H1 (cell line): ENCODE data around the gene SLC22A31. TPM values are rescaled to one million over a fixed set of nuclear protein-coding genes. Genes with fewer than 3 reads are reported as not detected.

Source experiments
- CTCF ChIA-PET: fragments of 300-600 bp; sonication (Branson Sonifier 250); formaldehyde crosslinking; loops from one replicate; lab custom pipeline; 2021; ENCODE audit not compliant: partially characterized antibody; lab: Charles Lee
- POLR2A ChIA-PET: fragments of 300-600 bp; sonication (Branson Sonifier 250); formaldehyde crosslinking; loops from one replicate; lab custom pipeline; 2021; ENCODE audit warnings: inconsistent platforms; ENCODE audit not compliant: partially characterized antibody; lab: Charles Lee
- DNase-seq, 2 experiments: peaks; one replicate each; pipeline versions ENCODE4 v3.0.0 to v3.0.0-alpha.2; 2010 to 2022; ENCODE audit warnings: low spot score in 2 of 2, low read depth in 1 of 2, mixed read lengths in 1 of 2
- FAIRE-seq: peaks from 2 replicates; lab custom pipeline; 2011; peaks lifted over from hg19 to GRCh38; lab: Jason Lieb, UNC
- H2AFZ ChIP-seq: 2 replicates; pipeline ENCODE4 v1.8.1; 2012; ENCODE audit warnings: low read length, inconsistent platforms
- H2AK5ac ChIP-seq: 2 replicates; pipeline ENCODE4 v1.6.1; 2013; ENCODE audit warnings: low read depth, low read length
- H2BK120ac ChIP-seq: replicated peaks from 2 replicates; pipeline ENCODE3; 2013; ENCODE audit warnings: low read depth, low read length, inconsistent platforms
- H2BK12ac ChIP-seq: 2 replicates; pipeline ENCODE4 v1.6.1; 2013; ENCODE audit warnings: low read depth, low read length
- H2BK15ac ChIP-seq: 2 replicates; pipeline ENCODE4 v1.6.1; 2013; ENCODE audit warnings: low read length
- H2BK20ac ChIP-seq: 2 replicates; pipeline ENCODE4 v1.6.1; 2013; ENCODE audit warnings: low read length
- H2BK5ac ChIP-seq: 2 replicates; pipeline ENCODE4 v1.6.1; 2013; ENCODE audit warnings: low read depth, low read length
- H3K14ac ChIP-seq: 2 replicates; pipeline ENCODE4 v1.6.1; 2013; ENCODE audit warnings: inconsistent platforms; ENCODE audit not compliant: insufficient read length
- H3K18ac ChIP-seq: 2 replicates; pipeline ENCODE4 v1.6.1; 2013; ENCODE audit warnings: low read length; ENCODE audit errors: extremely low read depth
- H3K23ac ChIP-seq: 2 replicates; pipeline ENCODE4 v1.6.1; 2013; ENCODE audit warnings: inconsistent platforms; ENCODE audit not compliant: insufficient read length
- H3K23me2 ChIP-seq: 2 replicates; pipeline ENCODE4 v1.6.1; 2013; ENCODE audit warnings: low read depth, low read length
- H3K27ac ChIP-seq: 2 replicates; pipeline ENCODE4 v1.6.1; 2011; ENCODE audit warnings: low read depth, low read length, inconsistent platforms
- H3K27me3 ChIP-seq, 4 experiments: replicated peaks in 1 of 4; 1 replicate in 1 of 4; 2 replicates in 3 of 4; pipeline versions ENCODE4 v1.6.1 to v1.8.1; 2011 to 2013; ENCODE audit warnings: low read length in 3 of 4, mild to moderate bottlenecking in 3 of 4, inconsistent platforms in 2 of 4, mixed read lengths in 2 of 4, moderate library complexity in 1 of 4; ENCODE audit not compliant: control insufficient read depth in 3 of 4, insufficient read depth in 3 of 4; ENCODE audit errors: extremely low read depth in 1 of 4
- H3K36me3 ChIP-seq, 4 experiments: 2 replicates each; pipeline versions ENCODE4 v1.6.1 to v1.8.1; 2011 to 2013; ENCODE audit warnings: mild to moderate bottlenecking in 4 of 4, low read length in 3 of 4, moderate library complexity in 2 of 4, control low read depth in 1 of 4, inconsistent platforms in 1 of 4; ENCODE audit not compliant: insufficient read depth in 4 of 4, control insufficient read depth in 2 of 4
- H3K4ac ChIP-seq: replicated peaks from 2 replicates; pipeline ENCODE3; 2013; ENCODE audit warnings: low read length, low read depth, mixed read lengths, inconsistent platforms; ENCODE audit not compliant: insufficient read length
- H3K4me1 ChIP-seq, 4 experiments: replicated peaks in 1 of 4; 1 replicate in 1 of 4; 2 replicates in 3 of 4; pipeline versions ENCODE4 v1.6.1 to v1.8.1; 2011 to 2013; ENCODE audit warnings: low read length in 3 of 4, inconsistent platforms in 2 of 4, mixed read lengths in 1 of 4; ENCODE audit not compliant: insufficient read depth in 4 of 4, control insufficient read depth in 3 of 4
- H3K4me2 ChIP-seq, 2 experiments: 2 replicates each; pipeline versions ENCODE4 v1.6.1 to v1.8.1; 2011 to 2013; ENCODE audit warnings: low read depth in 2 of 2, low read length in 2 of 2, control low read depth in 1 of 2, inconsistent platforms in 1 of 2, mild to moderate bottlenecking in 1 of 2; ENCODE audit not compliant: insufficient read depth in 1 of 2
- H3K4me3 ChIP-seq, 4 experiments: fragments of 200-600, 300-600 bp in 1 of 4; sonication (generic), shearing (Covaris generic), sonication (Bioruptor Twin) in 1 of 4; 2 replicates each; pipeline versions ENCODE4 v1.5.1 to v1.8.1; 2011 to 2016; ENCODE audit warnings: low read length in 4 of 4, low read depth in 3 of 4, control low read depth in 2 of 4, inconsistent platforms in 2 of 4, mild to moderate bottlenecking in 2 of 4, mixed read lengths in 1 of 4, moderate library complexity in 1 of 4; ENCODE audit not compliant: insufficient read depth in 2 of 4; ENCODE audit errors: extremely low read depth in 1 of 4
- H3K56ac ChIP-seq: replicated peaks from 2 replicates; pipeline ENCODE3; 2013; ENCODE audit warnings: low read depth, mild to moderate bottlenecking, mixed read lengths, low read length, inconsistent platforms; ENCODE audit not compliant: insufficient read length
- H3K79me1 ChIP-seq: 2 replicates; pipeline ENCODE4 v1.6.1; 2013; ENCODE audit warnings: low read depth, low read length, control low read depth
- H3K79me2 ChIP-seq, 2 experiments: 2 replicates each; pipeline versions ENCODE4 v1.6.1 to v1.8.1; 2012 to 2013; ENCODE audit warnings: low read length in 2 of 2, mild to moderate bottlenecking in 2 of 2, inconsistent platforms in 1 of 2; ENCODE audit not compliant: insufficient read depth in 2 of 2, control insufficient read depth in 1 of 2
- H3K9ac ChIP-seq, 4 experiments: replicated peaks in 1 of 4; 1 replicate in 1 of 4; 2 replicates in 3 of 4; pipeline versions ENCODE4 v1.6.1 to v1.8.1; 2011 to 2013; ENCODE audit warnings: low read depth in 3 of 4, low read length in 3 of 4, control low read depth in 2 of 4, mild to moderate bottlenecking in 2 of 4, moderate library complexity in 2 of 4, inconsistent platforms in 1 of 4; ENCODE audit errors: extremely low read depth in 1 of 4
- H3K9me3 ChIP-seq, 2 experiments: 2 replicates each; pipeline versions ENCODE4 v1.6.1 to v1.8.1; 2012 to 2013; ENCODE audit warnings: mild to moderate bottlenecking in 2 of 2, moderate library complexity in 2 of 2, control low read depth in 1 of 2, inconsistent platforms in 1 of 2, low read depth in 1 of 2, low read length in 1 of 2, mixed read lengths in 1 of 2; ENCODE audit not compliant: insufficient read depth in 2 of 2
- H4K20me1 ChIP-seq, 2 experiments: replicated peaks in 1 of 2; 2 replicates each; pipeline versions ENCODE3 to v1.8.1; 2011 to 2013; ENCODE audit warnings: inconsistent platforms in 2 of 2, low read length in 2 of 2, mild to moderate bottlenecking in 1 of 2; ENCODE audit not compliant: insufficient read depth in 2 of 2, control insufficient read depth in 1 of 2
- H4K5ac ChIP-seq: 2 replicates; pipeline ENCODE4 v1.6.1; 2013; ENCODE audit warnings: low read length, low read depth, mixed read lengths, inconsistent platforms; ENCODE audit not compliant: insufficient read length
- H4K8ac ChIP-seq: 2 replicates; pipeline ENCODE4 v1.8.0; 2013; ENCODE audit warnings: mild to moderate bottlenecking, moderate library complexity, low read length, inconsistent platforms; ENCODE audit not compliant: insufficient read depth; ENCODE audit errors: extremely low read depth
- H4K91ac ChIP-seq: replicated peaks from 2 replicates; pipeline ENCODE3; 2013; ENCODE audit warnings: low read length, mixed read lengths, inconsistent platforms; ENCODE audit not compliant: insufficient read length
- EZH2 ChIP-seq: fragments of 200-600 bp; sonication (generic); IDR thresholded peaks from 2 replicates; pipeline ENCODE4 v1.7.1; 2012; ENCODE audit warnings: low read depth, mild to moderate bottlenecking, moderate library complexity, low read length, inconsistent platforms; ENCODE audit not compliant: severe bottlenecking
- HDAC2 ChIP-seq, 2 experiments: fragments of 300-600 bp in 1 of 2; sonication (generic) in 1 of 2; IDR thresholded peaks; 2 replicates each; pipeline ENCODE4 v1.6.1; 2011 to 2012; ENCODE audit warnings: low read depth in 2 of 2, low read length in 2 of 2, mild to moderate bottlenecking in 2 of 2, moderate library complexity in 2 of 2, borderline replicate concordance in 1 of 2, inconsistent platforms in 1 of 2
- JUN ChIP-seq: IDR thresholded peaks from 2 replicates; pipeline ENCODE4 v1.6.1; 2011; ENCODE audit warnings: low read depth, mild to moderate bottlenecking, improper control_type of control experiment, low read length
- NANOG ChIP-seq: IDR thresholded peaks from 2 replicates; pipeline ENCODE4 v1.6.1; 2011; ENCODE audit warnings: low read length, low read depth, mild to moderate bottlenecking, inconsistent platforms; ENCODE audit not compliant: insufficient read depth, poor library complexity, severe bottlenecking
- POLR2AphosphoS5 ChIP-seq: IDR thresholded peaks from 2 replicates; pipeline ENCODE4 v1.6.1; 2011; ENCODE audit warnings: low read depth, low read length
- RAD21 ChIP-seq, 2 experiments: IDR thresholded peaks in 1 of 2; conservative IDR thresholded peaks in 1 of 2; 2 replicates each; pipeline ENCODE4 v1.6.1; 2011; ENCODE audit warnings: low read depth in 2 of 2, low read length in 2 of 2, improper control_type of control experiment in 1 of 2, inconsistent platforms in 1 of 2, mild to moderate bottlenecking in 1 of 2, moderate library complexity in 1 of 2
- RNF2 ChIP-seq: fragments of 200-900, 300-1000 bp; sonication (generic); IDR thresholded peaks from 2 replicates; pipeline ENCODE4 v1.7.1; 2016; ENCODE audit warnings: borderline replicate concordance, low read depth, mild to moderate bottlenecking, antibody characterized with exemption, low read length; ENCODE audit not compliant: poor library complexity, severe bottlenecking; ENCODE audit errors: missing control alignments
- SIN3A ChIP-seq, 2 experiments: IDR thresholded peaks in 1 of 2; conservative IDR thresholded peaks in 1 of 2; 2 replicates each; pipeline ENCODE4 v1.6.1; 2011 to 2012; ENCODE audit warnings: low read length in 2 of 2, improper control_type of control experiment in 1 of 2, low read depth in 1 of 2, mild to moderate bottlenecking in 1 of 2
- SUZ12 ChIP-seq: fragments of 200-600 bp; sonication (generic); IDR thresholded peaks from 2 replicates; pipeline ENCODE4 v1.6.1; 2012; ENCODE audit warnings: mild to moderate bottlenecking, inconsistent platforms, low read length, moderate library complexity, mixed read lengths
- TBP ChIP-seq: IDR thresholded peaks from 2 replicates; pipeline ENCODE4 v1.6.1; 2011; ENCODE audit warnings: low read depth, low read length, improper control_type of control experiment
- WGBS, 2 experiments: shearing (Covaris generic) in 1 of 2; methylation state at CpG; one replicate each; pipeline versions ENCODE4 v1.1.6 to v1.1.7; 2013 to 2015; ENCODE audit warnings: low lambda C conversion rate in 2 of 2, mixed read lengths in 2 of 2, inconsistent platforms in 1 of 2, low coverage in 1 of 2, missing lambda C conversion rate in 1 of 2; ENCODE audit not compliant: insufficient replicate concordance in 2 of 2, insufficient coverage in 1 of 2, insufficient read length in 1 of 2; ENCODE audit errors: extremely low coverage in 1 of 2, missing lambda C conversion rate in 1 of 2; 5-methylcytosine and 5-hydroxymethylcytosine counted together
- polyA plus RNA-seq, 7 experiments: library from polyadenylated mRNA; depleted of rRNA in 3 of 7; stranded (reverse) in 5 of 7; unstranded in 2 of 7; fragments of >200 nt in 5 of 7; fragments of 200-250 nt in 2 of 7; gene quantifications; 1 replicate in 5 of 7; 2 replicates in 1 of 7; 4 replicates in 1 of 7; pipeline versions ENCODE4 v1.2.1 to v1.2.3, GENCODE V29; 2011 to 2013; ENCODE audit warnings: missing spikeins in 2 of 7, mixed read lengths in 2 of 7
- total RNA-seq: library from RNA; stranded (reverse); fragmentation: NEBNext Ultra II Directional; extraction: Animal tissue kit (Norgen Biotek cat#: 25700); gene quantifications from 2 replicates; pipeline ENCODE4 v1.2.1, GENCODE V29; 2021

SLC22A31 gene
- total and polyA plus RNA-seq, 2 of the 8 experiments (the other 6 are each of a cell fraction or from before 2014, with no cell fraction given), result 7.7 to 10.6 TPM

DNA sequence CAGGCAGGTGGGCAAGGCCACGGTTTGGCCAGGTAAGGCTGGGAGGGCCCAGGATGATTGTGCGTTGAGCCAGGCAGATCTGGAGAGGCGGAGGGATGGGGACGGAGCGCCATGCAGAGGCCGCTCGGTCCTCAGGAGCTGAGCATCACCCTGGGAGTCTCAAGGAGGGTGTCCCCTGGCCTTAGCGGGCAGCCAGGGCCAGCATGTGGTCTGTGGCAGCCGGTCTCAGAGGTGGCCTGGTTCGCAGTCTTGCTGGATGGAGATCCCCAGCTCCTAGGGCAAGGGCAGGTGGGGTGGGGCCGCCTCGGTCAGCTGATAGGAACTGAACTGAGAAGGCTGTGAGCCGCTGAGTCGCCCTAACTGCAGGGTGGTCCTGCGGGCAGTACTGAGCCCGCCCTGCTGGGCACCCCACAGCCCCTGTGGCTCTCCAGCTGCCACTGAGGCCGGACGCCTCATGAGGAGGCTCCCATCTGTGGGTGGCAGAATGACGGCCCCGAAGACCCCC lies 40.4 kb downstream of the SLC22A31 start:
- Histone ChIP-seq H3K4me2 (no peak overlapping the region), H3K27ac (no peak overlapping the region), H3K4ac (no peak overlapping the region), H2AFZ (no peak overlapping the region), H3K4me1 (no peaks in the 10 kb centered on the region), H4K5ac (no peak overlapping the region), H3K79me1 (no peaks in the 10 kb centered on the region), H3K23ac (no peak overlapping the region), H2AK5ac (no peak overlapping the region), H3K56ac (no peak overlapping the region), H3K14ac (no peak overlapping the region), H2BK20ac (no peak overlapping the region), H3K27me3 (peaks cover 0 to 3% (median 0%) of the 10 kb centered on the region in 4 experiments; a peak in 2 of 7 replicates), H3K23me2 (no peaks in the 10 kb centered on the region; the same call in 1 of the 2 replicates), H3K9me3 (peaks cover 15 to 31% of the 10 kb centered on the region in 2 experiments), H3K36me3 (no peaks in the 10 kb centered on the region), H3K18ac (no peak overlapping the region), H3K9ac (no peak overlapping the region), H2BK12ac (no peak overlapping the region), H4K8ac (no peak overlapping the region), H3K4me3 (no peak overlapping the region), H2BK15ac (no peak overlapping the region), H4K20me1 (peaks cover 0 to 3% of the 10 kb centered on the region in 2 experiments), H3K79me2 (no peaks in the 10 kb centered on the region), H2BK120ac (no peak overlapping the region), H4K91ac (no peak overlapping the region), H2BK5ac (no peak overlapping the region)
- WGBS, 2 experiments, result 85% methylated on average over 14 of the region's 20 CpGs; no CpG with 5 or more reads in 1 of the 2 experiments
- ChIA-PET POLR2A (interaction anchor here (1.4 kb wide), 1 partner anchor 11 kb away, joined by 3 read pairs; no protein-coding TSS in a partner anchor), CTCF (interaction anchor here (0.7 to 1.4 kb wide), 2 partner anchors 10 to 218 kb away, joined by 3 read pairs; no protein-coding TSS in a partner anchor)
- no peak for DNase-seq
- FAIRE-seq, result no peak
- TF ChIP-seq RAD21 (IDR thresholded peaks at IDR 0.05 in 1 of 2, conservative IDR thresholded peaks at IDR 0.05 in 1 of 2; ENCODE audit: low read depth in 2 of 2, low read length in 2 of 2), result no peak
- no peak for TF ChIP-seq NANOG
- no peak for TF ChIP-seq JUN
- no peak for TF ChIP-seq SIN3A (conservative IDR thresholded peaks at IDR 0.05 in 1 of 2, IDR thresholded peaks at IDR 0.05 in 1 of 2; ENCODE audit: low read depth in 1 of 2, low read length in 2 of 2)
- no peak for TF ChIP-seq SUZ12
- TF ChIP-seq POLR2AphosphoS5, result no peak
- TF ChIP-seq RNF2, result no peak
- TF ChIP-seq TBP, result no peak
- no peak for TF ChIP-seq EZH2
- no peak for TF ChIP-seq HDAC2 (IDR thresholded peaks at IDR 0.05; ENCODE audit: borderline replicate concordance in 1 of 2, low read depth in 2 of 2, low read length in 2 of 2)
